Measurements from ENCODE around the gene CACNG4.
"Not testable (repeated sequence)": the region's sequence is repeated elsewhere in the genome, so short reads cannot be mapped to it uniquely, and the experiment has no call there.

CACNG4 gene

GRCh38 chr17:67027031-67027628, 62.6 kb downstream of the CACNG4 start:
- DNase-seq (ENCODE audit: low read depth, low spot score), result no peak
- H3K4me3 ChIP-seq (ENCODE audit: low read length), result no peak overlapping the region

- no peak for DNase-seq (ENCODE audit: low read depth, low spot score)
- H3K4me3 ChIP-seq (ENCODE audit: low read length), result no peak overlapping the region
Measured at GRCh38 chr17:67030641-67031040, 66.1 kb downstream of the CACNG4 start.

GRCh38 chr17:67032382-67032781, 67.9 kb downstream of the CACNG4 start:
- no peak for DNase-seq (ENCODE audit: low read depth, low spot score)
- H3K4me3 ChIP-seq (ENCODE audit: low read length), result no peak overlapping the region

GRCh38 chr17:67032985-67033384, 68.5 kb downstream of the CACNG4 start:
- H3K4me3 ChIP-seq (ENCODE audit: low read length), result no peak overlapping the region
- no peak for DNase-seq (ENCODE audit: low read depth, low spot score)

GRCh38 chr17:67033613-67034012, 69.1 kb downstream of the CACNG4 start:
- H3K4me3 ChIP-seq (ENCODE audit: low read length), result no peak overlapping the region
- no peak for DNase-seq (ENCODE audit: low read depth, low spot score)

- DNase-seq (ENCODE audit: low read depth, low spot score), result no peak
Measured at GRCh38 chr17:67035131-67036083, 70.9 kb downstream of the CACNG4 start.

GRCh38 chr17:67038861-67039365, 74.4 kb downstream of the CACNG4 start:
- H3K4me3 ChIP-seq (ENCODE audit: low read length), result no peak overlapping the region
- no peak for DNase-seq (ENCODE audit: low read depth, low spot score)

More at GRCh38 chr17:67035131-67036083, 70.9 kb downstream of the CACNG4 start:
- no peak overlapping the region for H3K4me3 ChIP-seq (ENCODE audit: low read length)

GRCh38 chr17:67040652-67041051, 76.1 kb downstream of the CACNG4 start:
- no peak overlapping the region for H3K4me3 ChIP-seq (ENCODE audit: low read length)
- DNase-seq (ENCODE audit: low read depth, low spot score), result no peak

GRCh38 chr17:67041119-67041518, 76.6 kb downstream of the CACNG4 start:
- not testable (repeated sequence) for DNase-seq (ENCODE audit: low read depth, low spot score); H3K4me3 ChIP-seq (ENCODE audit: low read length)

- no peak overlapping the region for H3K4me3 ChIP-seq (ENCODE audit: low read length)
- DNase-seq (ENCODE audit: low read depth, low spot score), result no peak
Measured at GRCh38 chr17:67041531-67041930, 77.0 kb downstream of the CACNG4 start.

- H3K4me3 ChIP-seq (ENCODE audit: low read length), result no peak overlapping the region
- DNase-seq (ENCODE audit: low read depth, low spot score), result no peak
Measured at GRCh38 chr17:67041941-67042899, 77.7 kb downstream of the CACNG4 start.

- H3K4me3 ChIP-seq (ENCODE audit: low read length), result no peak overlapping the region
- no peak for DNase-seq (ENCODE audit: low read depth, low spot score)
Measured at GRCh38 chr17:67043283-67043682, 78.8 kb downstream of the CACNG4 start.

- no peak for DNase-seq (ENCODE audit: low read depth, low spot score)
- H3K4me3 ChIP-seq (ENCODE audit: low read length), result no peak within 1 kb of the TSS
Measured at GRCh38 chr17:67044016-67044772, 79.7 kb downstream of the CACNG4 start, which contains the start of gene CACNG1. Gene CACNG1 (plus strand): TSS chr17:67044554. CDS start chr17:67044661, 107 bp downstream.

- H3K4me3 ChIP-seq (ENCODE audit: low read length), result no peak overlapping the region
- DNase-seq (ENCODE audit: low read depth, low spot score), result no peak
Measured at GRCh38 chr17:67044940-67045339, 80.4 kb downstream of the CACNG4 start.

GRCh38 chr17:67046398-67046797, 81.9 kb downstream of the CACNG4 start:
- H3K4me3 ChIP-seq (ENCODE audit: low read length), result no peak overlapping the region
- no peak for DNase-seq (ENCODE audit: low read depth, low spot score)

GRCh38 chr17:67047382-67047781, 82.9 kb downstream of the CACNG4 start:
- no peak for DNase-seq (ENCODE audit: low read depth, low spot score)
- H3K4me3 ChIP-seq (ENCODE audit: low read length), result no peak overlapping the region

- no peak overlapping the region for H3K4me3 ChIP-seq (ENCODE audit: low read length)
- no peak for DNase-seq (ENCODE audit: low read depth, low spot score)
Measured at GRCh38 chr17:67049025-67049739, 84.7 kb downstream of the CACNG4 start.

- H3K4me3 ChIP-seq (ENCODE audit: low read length), result no peak overlapping the region
- DNase-seq (ENCODE audit: low read depth, low spot score), result no peak
Measured at GRCh38 chr17:67050066-67050465, 85.6 kb downstream of the CACNG4 start.
